Nucleus accumbens (tissue), 56 donors: Measurements from ENCODE around the gene PPP1R11.
A peak's percentile ranks its signal among the peaks of the same experiment; 100 is the strongest.

ENCODE experiments used
- DNase-seq, 56 donors: peaks; one replicate each; lab custom pipeline; 2025; lab: John Stamatoyannopoulos, UW

Gene PPP1R11

DNA sequence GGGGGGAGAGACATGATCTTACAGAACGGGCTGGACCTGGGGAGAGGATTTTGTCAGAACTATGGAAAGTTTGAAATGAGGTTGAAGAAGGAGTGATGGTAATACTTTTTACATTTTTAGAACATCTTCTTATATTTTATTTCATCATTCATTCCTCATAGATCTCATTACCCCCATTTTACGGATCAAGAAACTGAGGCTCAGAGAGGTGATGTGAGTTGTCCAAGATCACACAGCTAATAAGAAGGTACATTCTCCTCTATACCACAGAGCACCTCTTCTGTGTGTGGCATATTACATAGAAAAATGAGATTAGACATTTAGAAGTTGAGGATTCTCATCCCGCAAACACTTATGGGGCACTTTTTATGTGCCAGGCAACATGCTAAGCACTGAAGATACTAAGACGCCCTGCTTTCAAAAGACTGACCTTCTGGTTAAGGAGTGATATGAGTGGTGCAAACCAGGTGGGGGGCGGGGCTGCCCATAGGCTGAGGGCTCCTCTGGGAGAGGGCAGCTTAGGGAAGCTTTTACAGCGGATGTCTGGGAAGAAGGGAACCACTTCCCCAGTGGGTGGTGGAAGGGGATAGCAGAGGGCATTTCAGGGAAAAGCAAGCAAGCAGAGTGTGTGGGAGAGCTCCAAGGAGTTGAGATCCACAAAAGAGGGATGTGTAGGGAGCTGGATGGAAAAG is 26.0 kb downstream of the PPP1R11 start:
- DNase-seq = no peak

DNA sequence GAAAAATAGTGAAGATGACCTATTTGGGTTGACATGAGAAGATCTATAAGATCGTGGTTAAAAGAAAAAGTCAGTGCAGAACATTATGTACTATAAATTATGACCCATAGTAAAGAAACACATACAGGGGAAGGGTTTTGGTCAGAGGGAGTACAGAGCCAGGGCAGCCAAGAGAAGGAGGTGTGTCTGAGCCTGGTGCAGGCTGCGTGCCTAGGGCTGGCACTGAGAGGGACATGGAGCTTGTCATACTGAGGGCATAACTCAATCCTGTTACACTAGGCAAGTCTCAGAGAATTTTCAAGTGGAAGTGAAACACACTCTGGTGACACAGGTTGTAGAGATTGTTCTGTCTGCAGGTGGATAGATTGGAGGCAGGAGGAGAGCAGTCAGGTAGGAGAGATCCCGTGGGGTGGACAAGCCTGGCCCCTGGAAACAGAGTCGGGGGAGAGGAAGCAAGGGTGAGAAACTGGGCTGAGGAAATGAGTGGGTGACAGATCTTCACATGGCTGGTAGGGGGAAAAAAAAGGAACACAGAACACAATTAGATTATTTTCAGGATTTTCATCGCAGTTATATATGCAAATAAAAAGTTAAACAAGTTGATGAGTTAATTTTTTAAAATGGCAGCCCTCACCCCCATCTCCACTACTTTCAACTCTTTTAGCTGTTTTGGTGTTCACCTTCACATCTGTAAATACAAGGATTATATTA is 27.1 kb downstream of the PPP1R11 start:
- no peak for DNase-seq

DNA sequence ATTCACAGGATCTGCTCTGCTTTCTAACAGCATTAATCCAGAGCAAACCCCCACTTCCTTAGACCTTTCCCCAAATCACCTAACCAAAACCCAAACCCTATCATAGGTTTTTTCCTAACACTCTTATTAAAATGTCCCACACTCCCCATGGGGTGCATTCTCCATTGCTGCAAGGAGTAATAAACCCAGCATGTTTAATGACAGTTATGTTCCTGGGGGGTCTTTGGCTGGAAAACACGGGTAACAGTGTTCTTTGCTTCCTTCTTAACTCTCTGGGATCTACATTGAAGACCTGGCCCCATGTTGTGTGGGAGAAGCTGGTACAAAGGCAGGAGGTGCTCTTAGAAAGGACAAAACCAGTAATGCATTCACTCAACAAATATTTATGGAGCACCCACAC is 29.8 kb downstream of the PPP1R11 start:
- DNase-seq = no peak

DNA sequence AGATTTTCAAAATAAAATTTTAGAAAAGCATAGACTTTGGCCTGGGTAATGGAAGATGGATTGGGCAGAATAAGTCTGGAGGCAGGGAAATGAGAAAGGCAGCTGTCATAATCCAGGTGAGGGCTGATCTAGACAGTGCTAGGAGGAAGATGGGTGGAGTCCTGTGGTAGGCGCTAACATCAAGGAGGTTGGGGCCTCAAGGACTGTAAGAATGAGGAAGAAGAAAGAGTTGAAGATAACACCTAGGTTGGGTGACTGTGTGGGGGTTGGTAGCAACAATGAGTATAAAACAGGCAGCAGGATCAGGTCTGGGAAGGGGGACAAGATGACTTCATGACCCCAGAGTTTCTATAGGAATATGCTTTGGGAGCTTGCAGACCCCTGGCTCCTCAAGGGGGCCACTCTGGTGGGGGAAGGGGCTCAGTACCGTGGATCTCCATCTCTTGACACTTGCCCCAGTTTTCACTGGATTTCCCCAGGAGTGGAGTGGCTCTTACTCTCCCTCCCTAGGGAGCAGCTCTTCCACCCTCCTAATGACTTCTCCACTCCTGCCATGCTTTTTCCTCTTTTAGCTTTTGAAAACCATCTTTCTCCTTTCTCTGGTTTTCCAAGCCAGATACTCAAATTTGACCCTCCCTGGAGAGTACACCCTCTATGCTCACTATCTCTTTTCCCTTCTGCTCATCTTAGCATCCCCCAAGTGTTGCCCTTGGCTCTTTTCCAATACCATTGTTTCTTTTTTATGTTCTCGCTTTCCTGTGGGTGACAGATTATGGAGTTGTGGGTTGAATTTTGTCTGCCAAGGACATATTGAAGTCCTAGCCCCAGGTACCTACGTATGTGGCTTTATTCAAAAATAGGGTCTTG is 31.1 kb downstream of the PPP1R11 start:
- DNase-seq = no peak

DNA sequence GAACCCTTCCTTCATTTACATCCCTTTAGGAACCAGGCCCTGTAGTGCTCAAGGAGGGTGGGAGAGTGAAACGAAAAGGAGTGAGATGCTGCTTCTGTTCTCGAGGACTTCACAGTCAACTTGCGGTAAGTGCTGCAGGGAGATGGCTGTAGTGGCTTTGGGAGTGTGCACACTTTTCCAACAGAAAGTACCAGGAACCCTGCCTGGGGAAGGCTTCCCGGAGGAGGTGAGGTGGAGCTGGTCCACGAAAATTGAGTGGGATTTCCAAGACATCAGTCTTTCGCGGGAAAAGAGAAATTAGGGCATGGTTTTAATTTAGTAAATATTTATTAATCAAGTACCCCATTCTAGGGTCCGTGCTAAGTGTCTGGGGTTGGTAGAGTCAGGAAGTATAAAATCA is 33.2 kb downstream of the PPP1R11 start:
- DNase-seq = no peak

DNA sequence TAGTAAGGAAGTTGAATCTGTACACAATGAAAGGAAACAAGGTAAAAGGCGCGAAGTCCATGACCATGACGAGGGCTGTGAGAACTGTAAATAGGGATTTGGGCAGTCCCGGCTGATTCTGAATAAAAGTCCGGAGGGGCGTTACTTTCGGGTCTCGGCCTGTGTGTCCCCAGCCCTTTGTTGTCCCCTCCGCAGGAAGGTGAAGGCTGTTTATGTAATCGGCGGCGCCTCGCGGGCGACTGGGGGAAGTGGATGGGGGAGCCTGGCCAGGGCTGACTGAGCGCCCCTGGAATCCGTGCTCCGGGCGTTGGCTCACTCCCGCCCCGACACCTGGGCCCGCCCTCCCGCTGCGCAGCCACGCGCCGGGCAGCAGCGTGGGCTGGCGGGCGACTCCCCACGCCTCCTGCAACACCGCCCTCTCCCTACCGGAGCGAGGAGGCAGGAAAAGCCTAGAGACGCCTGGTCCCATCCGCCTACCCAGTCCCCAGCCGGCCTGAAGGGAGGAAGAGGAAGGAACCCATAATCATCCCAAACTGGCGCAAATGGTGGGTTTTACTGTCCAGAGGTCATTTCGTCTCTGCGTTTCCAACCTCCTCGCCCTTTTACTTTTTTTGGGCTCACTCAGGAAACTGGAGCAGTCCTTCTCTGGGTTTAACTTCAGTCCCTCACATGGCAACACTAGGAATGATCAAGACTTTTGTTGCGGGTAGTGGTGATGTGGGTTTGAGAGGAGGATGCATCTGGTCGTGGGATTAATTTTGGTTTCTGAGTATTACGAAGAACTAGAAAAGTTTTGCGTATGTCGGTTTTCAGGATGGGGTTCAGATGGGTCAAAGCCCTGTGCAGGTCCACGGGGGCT is 33.8 kb downstream of the PPP1R11 start:
- peak in 1 of 56 donors; percentile 2 for DNase-seq

DNA sequence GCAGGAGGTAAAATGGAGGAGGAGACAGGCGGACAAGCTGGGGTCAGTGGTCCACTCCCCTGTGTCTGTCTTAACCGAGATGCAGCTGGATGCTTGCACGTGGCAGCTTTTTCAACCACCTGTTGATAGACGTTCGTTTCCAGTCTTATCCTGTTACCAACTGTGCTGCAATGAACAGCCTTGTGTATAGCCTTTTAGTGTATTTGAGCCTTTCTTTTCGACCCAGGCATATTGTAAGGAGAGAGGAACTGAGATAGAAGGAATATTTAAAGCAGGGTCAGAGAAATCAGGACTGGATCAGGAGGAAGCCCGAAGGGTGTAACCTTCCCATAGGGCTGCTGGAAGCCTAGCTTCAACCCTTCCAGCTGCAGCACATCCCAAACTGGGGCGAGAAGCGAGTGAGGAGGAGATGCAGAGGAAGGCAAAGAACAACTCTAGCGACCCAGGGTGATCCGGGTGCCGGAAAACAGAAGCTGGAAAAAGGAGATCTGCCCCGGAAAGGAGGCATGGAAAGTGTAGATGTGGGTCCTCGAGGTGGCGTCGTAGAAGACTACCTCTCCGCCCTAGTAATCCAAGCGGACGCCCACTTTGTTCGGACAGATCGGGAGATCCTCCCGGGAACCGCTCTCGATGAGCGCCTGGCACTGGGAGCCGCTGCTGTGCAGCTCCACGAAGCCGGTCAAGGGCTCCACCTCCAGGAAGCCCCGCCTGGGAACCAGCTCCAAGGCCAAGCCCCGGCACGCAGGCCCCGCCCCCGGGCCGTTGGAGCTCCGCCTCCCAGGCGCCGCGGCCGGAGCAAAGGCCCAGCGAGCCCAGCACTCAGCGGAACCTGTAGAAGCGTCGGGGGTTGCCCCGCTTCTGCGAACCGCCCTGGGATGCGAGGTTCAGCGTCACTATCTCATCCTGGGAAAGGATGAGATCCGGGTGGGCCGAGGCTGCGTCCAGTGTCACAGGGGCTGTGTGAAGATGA is 34.7 kb downstream of the PPP1R11 start:
- DNase-seq = peak in 54 of 56 donors; percentile 14 to 91 (median 63)

DNA sequence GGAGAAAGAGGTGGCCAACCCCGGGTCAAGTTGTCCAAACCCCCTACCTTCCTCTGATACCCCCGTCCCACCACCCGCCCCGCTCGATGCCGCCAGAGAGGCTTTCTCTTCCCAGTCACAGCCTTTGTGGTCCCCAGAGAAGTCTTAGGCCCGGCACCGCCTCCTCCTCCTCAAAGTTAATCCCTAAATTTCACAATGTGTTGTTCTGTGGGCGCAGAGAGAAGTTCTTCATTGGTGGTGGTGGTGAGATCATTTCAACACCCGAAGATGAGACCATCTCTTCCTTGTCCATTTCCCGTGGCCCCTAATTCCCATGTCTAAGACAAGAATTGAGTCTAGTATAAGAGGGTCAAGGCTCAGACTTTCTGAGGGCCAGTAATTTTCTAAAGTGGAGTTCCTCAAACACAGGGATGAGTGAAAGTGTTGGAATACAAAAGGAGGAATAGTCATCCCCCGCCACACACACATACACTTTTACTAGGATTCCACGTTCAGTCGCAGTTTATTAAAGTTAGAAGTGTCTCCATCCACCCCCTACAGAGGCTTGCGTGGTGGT is 35.5 kb downstream of the PPP1R11 start:
- peak in 4 of 56 donors; percentile 1 to 40 (median 19) for DNase-seq

DNA sequence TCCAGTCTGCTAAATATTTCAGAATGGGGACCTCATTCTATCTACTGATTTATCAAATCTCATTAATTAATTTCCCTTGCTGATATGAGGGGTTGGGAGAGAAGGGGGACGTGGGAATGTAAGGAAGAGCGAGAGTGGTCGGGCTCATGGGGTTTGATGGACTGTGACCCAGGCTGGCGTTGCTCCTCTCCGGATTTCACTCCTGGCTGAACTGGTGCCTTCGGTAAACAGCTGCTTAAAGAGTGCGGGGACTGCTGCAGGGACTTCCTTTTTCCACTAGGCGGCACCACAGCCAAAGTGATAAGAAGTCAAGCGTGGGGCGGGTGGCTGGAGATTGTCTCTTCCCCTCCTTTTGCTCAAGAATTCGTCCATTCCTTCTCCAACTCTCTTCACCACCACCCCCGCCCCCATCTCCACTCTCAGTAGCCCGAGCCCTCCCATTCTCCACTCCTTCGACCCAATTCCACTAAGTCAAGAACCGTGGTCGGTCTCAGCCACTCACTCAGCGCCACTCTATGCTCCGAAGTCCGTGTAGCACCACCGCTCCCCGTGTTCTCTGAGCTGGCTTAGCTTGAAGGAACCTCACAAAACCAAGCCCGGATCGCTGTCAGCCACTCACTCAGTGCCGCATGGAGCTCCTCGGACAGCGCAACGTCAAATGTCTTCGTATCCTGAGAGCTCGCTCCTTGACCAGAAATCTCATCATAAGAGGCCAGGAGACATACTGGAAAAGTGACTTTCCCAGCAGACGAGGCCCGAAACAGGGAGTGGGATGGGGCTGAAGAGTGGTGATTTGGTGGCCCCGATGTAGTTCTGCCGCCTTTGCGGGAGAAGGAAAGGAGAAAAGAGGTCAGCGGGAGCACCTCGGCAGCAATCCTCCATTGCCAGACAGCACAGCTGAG is 36.2 kb downstream of the PPP1R11 start:
- DNase-seq = peak in 52 of 56 donors; percentile 7 to 89 (median 62)

DNA sequence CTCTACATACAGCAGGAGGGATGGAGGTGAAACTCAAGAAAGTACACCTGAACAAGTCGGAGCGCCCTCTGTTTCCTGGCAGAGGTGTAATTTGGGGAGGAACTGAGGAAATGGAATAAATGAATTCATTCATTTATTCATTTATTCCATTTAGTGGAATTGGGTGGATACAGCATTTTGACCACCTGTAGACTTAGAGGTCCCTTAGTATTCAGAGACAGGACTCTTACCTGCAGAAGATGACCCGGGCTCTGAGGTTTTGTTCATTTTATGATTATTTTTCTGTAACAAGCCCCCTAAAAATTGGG is 36.8 kb downstream of the PPP1R11 start:
- DNase-seq = no peak

DNA sequence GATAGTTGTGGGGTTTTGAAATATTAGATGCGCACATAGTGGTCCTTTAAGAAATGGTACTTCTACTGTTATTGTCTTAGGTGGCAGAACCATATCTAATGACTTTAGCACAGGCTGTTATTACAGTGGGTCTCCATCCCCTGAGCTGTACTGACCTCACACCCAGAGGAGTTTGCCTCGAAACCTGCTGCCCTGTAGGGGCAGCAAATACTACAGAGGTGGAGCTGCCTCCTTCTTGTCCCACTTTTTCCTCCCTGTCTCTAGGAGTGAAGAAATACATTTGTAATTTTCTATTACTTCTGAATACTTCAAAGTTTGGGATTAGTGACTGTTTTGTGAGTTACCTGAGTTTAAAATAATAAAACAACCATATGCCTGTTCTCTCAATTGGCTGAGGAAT is 37.7 kb downstream of the PPP1R11 start:
- DNase-seq = no peak

DNA sequence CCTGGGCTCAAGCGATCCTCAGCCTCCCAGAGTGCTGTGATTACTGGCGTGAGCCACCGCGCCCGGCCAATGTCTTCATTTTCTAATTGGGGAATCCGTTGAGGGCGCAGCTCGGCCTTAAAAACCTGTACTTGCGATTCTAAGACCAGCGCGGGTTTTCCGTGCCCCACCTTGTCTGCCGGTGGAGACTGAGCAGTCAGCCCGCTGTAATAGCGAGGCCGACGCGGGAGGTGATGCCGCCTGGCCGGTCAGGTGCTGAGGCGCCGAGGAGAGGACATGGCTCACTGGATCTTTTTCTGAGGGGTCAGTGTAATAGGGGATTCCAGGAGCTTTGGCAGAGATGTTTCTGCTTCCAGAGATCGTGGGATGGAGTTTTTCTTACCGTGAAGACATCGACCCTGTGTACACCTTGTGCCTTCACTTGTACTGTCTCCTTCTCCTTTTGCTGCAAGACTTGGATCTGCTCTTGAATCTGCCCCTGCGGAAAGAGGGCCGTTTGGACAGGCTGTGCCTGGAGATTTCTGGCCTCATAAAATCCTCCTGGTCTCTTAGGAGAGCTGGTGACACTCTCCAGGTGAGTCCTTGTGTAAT is 44.4 kb downstream of the PPP1R11 start:
- no peak for DNase-seq

DNA sequence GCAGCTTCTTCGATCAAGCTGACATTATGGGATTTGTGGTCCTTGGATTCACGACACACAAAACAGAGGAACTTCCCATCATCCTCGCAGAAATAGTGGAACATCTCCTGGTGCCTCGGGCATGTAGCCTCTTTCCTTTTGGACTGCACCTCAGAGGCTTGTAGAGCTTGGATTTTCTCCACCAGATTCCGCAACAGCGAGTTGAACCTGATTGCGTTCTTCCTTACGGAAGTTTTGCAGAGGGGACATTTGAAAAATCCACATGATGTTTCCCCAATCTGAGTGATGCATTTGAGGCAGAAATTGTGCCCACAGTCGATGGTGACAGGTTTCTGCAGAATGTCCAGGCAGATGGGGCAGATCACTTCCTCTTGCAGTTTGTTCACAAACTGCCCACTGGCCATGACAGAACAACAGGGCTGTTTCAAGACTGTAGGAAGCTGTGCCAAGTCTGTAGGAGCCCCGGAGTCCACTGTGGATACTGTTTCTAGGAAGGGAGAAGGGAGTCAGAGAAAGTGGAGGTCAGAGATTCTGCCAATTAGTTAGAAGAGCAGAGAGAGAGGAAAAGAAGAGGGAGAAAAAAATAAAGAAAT is 45.5 kb downstream of the PPP1R11 start:
- DNase-seq = no peak

DNA sequence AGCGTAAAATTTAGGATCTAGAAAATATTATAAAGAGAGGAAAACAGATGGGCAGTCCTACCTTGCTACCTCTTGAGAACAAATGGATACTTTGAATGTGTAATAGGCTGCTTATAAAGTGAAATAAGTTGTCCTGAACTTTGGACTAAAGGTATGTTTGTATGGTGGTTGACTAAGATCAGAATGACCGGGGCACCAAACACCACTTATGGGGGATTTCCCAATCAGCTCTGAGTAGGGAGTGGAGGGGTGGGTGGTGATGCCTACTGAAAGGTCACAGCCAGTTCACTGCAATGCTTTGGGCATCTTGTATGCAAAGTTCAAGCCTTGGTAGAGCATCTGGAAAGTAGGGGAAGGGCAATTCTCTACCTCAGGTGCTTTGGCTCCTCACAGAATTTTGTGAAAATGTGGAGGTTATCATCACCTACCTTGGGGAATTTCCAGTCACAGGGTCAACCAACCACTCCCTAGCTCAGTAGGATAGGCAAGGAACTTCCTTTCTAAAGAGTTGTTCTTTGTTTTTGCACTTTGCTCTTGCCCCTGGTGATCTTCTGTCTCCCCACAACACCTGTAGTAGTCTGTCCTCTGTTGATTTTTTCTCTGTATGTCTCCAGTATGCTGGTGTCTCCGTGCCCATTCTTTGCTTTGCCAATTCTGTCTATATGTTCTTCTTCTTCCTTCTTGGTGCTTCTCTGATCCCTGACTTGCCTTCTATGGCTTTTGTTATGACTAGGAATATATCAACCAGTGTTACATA is 46.2 kb downstream of the PPP1R11 start, which contains the start of gene TRIM31:
TRIM31 (minus strand) TSS at position 88 of the 757 bp plus-strand sequence. CDS start 285 bp downstream, outside the sequence.
- DNase-seq = no peak

DNA sequence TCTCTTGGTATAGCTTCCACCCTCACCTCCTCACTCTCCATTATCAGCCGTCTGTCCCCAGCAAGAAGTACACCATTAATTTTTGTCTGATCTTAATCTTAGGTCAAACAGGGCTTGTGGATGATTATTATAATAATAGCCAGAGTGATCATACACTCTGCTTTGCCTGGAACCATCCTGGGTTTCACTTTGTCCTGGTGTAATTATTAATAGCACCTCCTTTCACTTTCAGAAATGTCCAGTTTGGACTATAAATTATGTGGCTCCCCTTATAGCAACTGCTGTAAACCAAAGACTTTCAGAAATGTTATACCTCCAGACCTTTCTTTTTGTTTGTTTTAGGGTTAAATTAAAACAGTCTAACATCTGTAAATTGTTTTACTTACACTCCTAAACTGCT is 46.8 kb downstream of the PPP1R11 start:
- DNase-seq = no peak

DNA sequence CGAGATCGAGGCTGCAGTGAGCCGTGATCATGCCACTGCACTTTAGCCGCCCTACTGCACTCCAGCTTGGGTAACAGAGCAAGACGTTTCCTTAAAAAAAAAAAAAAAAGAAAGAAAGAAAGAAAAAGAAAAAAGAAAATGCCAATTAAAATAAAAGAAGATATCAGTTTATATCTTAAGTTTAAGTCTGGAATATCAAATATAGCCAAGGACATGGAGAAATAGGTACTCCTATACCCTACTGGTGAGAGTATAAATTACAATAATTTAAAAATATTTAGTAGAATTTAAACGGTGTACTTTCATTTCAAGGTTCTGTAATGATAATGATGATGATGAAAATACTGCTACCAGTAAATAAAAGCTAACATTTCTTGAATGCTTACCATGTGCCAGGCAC is 49.7 kb downstream of the PPP1R11 start:
- DNase-seq = no peak
